Measurements from ENCODE around the gene PRPF8.

PRPF8 gene

DNA sequence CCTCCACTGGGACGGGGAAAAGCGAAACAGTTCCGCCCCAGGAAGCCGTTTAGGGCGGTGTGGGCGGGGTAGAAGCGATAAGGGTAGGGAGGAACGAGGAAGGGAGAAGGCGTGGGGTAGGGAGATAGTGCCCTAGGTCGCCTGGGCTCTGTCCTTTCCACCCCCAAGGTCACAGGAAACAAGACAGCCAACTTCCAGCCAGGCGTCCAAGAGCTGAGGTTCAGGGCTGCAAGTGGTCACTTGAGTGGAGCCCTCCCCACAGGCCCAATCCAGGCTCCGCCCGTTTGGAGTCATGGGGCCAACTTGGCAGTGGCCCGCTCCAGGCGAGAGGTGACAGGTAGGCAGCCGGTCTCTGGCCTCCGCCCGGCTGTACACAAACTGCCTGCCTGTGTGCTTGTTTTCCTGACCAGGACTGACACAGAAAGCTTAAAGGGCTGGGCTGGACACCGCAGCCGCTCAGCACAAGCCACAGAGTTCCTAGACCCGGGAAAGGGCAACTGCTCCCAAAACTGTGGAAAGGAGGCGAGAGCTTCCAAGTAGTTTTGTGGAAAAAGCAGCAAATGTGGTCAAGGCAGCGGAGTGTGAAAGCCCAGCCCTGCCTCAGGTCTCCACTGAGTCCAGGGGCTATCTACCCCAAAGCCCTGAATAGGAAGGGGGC, 34.7 kb downstream of the PRPF8 start, which contains the start of gene RILP:
Gene RILP (minus strand): TSS at position 23 of the 658 bp plus-strand sequence. CDS start 62 bp downstream, outside the sequence.
- peak within 1 kb of the TSS; percentile 78 for H3K27ac ChIP-seq (ENCODE audit: low read depth, low read length, severe bottlenecking)
- H3K36me3 ChIP-seq (ENCODE audit: control insufficient read depth, insufficient read depth, low read length), result peaks cover 48% of the 10 kb centered on the region
- no peaks in the 10 kb centered on the region for H3K9me3 ChIP-seq (ENCODE audit: control insufficient read depth, low read length)
- H3K4me1 ChIP-seq (ENCODE audit: control insufficient read depth, insufficient read depth, low read length, poor library complexity, severe bottlenecking), result peaks cover 49% of the 10 kb centered on the region
- H3K4me3 ChIP-seq (ENCODE audit: extremely low read depth, insufficient read depth, low read length, poor library complexity, severe bottlenecking), result peak within 1 kb of the TSS; percentile 50
- 54 to 78% methylated on average over 12 to 17 of the region's 23 CpGs for WGBS, 2 experiments (ENCODE audit: insufficient coverage in 2 of 2)

GRCh38 chr17:1648963-1649843, 35.5 kb downstream of the PRPF8 start:
- H3K4me3 ChIP-seq (ENCODE audit: extremely low read depth, insufficient read depth, low read length, poor library complexity, severe bottlenecking), result peak overlapping the region; percentile 50
- 1% methylated on average over 46 to 74 of the region's 100 CpGs for WGBS, 2 experiments (ENCODE audit: insufficient coverage in 2 of 2)
- peaks cover 41% of the 10 kb centered on the region for H3K36me3 ChIP-seq (ENCODE audit: control insufficient read depth, insufficient read depth, low read length)

DNA sequence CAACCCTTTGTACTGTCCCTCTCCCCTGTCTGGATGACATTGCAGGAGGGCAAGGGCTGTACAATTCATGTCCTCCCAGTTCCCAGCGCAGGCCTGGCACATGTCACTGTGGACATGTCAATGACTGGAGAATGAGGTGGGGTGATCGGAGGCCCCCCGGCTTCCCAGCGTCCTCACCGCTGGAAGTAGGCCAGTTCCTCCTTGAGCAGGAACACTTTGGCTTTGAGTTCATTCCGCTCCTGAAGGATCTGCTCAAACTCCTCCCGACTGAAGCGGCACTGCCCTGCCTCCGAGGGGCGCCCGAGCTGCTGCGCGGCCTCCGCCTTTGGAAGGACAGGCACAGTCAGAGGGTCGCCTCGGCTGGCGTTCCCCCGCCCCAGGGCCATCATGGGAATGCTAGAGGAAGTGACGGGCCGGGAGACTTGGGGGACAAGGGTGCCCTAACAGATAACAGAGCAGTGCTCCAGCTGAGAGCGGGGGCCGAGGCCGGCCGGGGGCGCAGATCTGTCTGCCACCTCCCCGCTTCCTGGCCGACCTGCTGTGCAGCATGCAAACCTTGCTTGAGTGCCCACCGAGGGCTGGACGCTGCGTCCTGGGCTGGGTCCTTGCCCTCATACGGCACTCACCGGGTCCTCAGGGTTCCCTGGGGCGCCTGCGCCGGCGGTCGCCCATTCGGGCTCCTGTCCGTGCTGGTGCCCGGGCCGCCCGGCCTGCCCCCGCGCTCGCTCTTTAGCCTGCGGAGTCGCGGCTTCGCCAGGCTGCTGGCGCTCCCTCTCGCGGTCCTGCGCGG, 36.3 kb downstream of the PRPF8 start:
- Histone ChIP-seq H3K4me3 (ENCODE audit: extremely low read depth, insufficient read depth, low read length, poor library complexity, severe bottlenecking) (peak overlapping the region; percentile 33), H3K4me1 (ENCODE audit: control insufficient read depth, insufficient read depth, low read length, poor library complexity, severe bottlenecking) (peaks cover 62% of the 10 kb centered on the region), H3K27ac (ENCODE audit: low read depth, low read length, severe bottlenecking) (peak overlapping the region; percentile 62), H3K9me3 (ENCODE audit: control insufficient read depth, low read length) (no peaks in the 10 kb centered on the region), H3K36me3 (ENCODE audit: control insufficient read depth, insufficient read depth, low read length) (peaks cover 32% of the 10 kb centered on the region)
- 22 to 28% methylated on average over 50 to 52 of the region's 54 CpGs for WGBS, 2 experiments (ENCODE audit: insufficient coverage in 2 of 2)

More at GRCh38 chr17:1648963-1649843, 35.5 kb downstream of the PRPF8 start:
- Histone ChIP-seq H3K27ac (ENCODE audit: low read depth, low read length, severe bottlenecking) (peak overlapping the region; percentile 78), H3K9me3 (ENCODE audit: control insufficient read depth, low read length) (no peaks in the 10 kb centered on the region), H3K4me1 (ENCODE audit: control insufficient read depth, insufficient read depth, low read length, poor library complexity, severe bottlenecking) (peaks cover 57% of the 10 kb centered on the region)

DNA sequence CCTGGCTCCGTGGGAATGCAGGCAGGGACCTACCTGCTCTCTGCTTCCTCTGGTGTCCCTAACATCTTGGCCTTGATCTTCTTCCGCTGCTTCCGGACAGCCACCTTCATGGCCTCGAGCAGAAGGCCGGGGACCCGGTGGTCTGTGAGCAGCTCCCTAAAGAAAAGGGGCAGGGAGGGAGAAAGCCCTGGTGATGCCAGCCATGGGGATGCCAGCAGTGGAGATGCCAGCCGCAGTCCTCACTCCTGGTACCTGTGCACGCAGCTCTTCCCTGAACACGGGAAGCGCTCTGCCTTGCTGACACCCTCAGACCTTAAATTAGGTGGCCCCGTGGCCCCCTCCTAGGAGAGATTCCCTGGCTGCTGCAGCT, 36.9 kb downstream of the PRPF8 start:
- H3K4me1 ChIP-seq (ENCODE audit: control insufficient read depth, insufficient read depth, low read length, poor library complexity, severe bottlenecking), result peaks cover 62% of the 10 kb centered on the region
- H3K4me3 ChIP-seq (ENCODE audit: extremely low read depth, insufficient read depth, low read length, poor library complexity, severe bottlenecking), result no peak overlapping the region
- WGBS, 2 experiments (ENCODE audit: insufficient coverage in 2 of 2), result 90 to 91% methylated on average over 11 of the region's 11 CpGs
- peaks cover 26% of the 10 kb centered on the region for H3K36me3 ChIP-seq (ENCODE audit: control insufficient read depth, insufficient read depth, low read length)
- no peaks in the 10 kb centered on the region for H3K9me3 ChIP-seq (ENCODE audit: control insufficient read depth, low read length)
- H3K27ac ChIP-seq (ENCODE audit: low read depth, low read length, severe bottlenecking), result peak overlapping the region; percentile 62

GRCh38 chr17:1646199-1646875, 38.3 kb downstream of the PRPF8 start:
- Histone ChIP-seq H3K4me3 (ENCODE audit: extremely low read depth, insufficient read depth, low read length, poor library complexity, severe bottlenecking) (no peak overlapping the region), H3K4me1 (ENCODE audit: control insufficient read depth, insufficient read depth, low read length, poor library complexity, severe bottlenecking) (peaks cover 57% of the 10 kb centered on the region), H3K36me3 (ENCODE audit: control insufficient read depth, insufficient read depth, low read length) (peaks cover 12% of the 10 kb centered on the region), H3K9me3 (ENCODE audit: control insufficient read depth, low read length) (no peaks in the 10 kb centered on the region), H3K27ac (ENCODE audit: low read depth, low read length, severe bottlenecking) (no peak overlapping the region)
- 86 to 87% methylated on average over 8 to 9 of the region's 13 CpGs for WGBS, 2 experiments (ENCODE audit: insufficient coverage in 2 of 2)

DNA sequence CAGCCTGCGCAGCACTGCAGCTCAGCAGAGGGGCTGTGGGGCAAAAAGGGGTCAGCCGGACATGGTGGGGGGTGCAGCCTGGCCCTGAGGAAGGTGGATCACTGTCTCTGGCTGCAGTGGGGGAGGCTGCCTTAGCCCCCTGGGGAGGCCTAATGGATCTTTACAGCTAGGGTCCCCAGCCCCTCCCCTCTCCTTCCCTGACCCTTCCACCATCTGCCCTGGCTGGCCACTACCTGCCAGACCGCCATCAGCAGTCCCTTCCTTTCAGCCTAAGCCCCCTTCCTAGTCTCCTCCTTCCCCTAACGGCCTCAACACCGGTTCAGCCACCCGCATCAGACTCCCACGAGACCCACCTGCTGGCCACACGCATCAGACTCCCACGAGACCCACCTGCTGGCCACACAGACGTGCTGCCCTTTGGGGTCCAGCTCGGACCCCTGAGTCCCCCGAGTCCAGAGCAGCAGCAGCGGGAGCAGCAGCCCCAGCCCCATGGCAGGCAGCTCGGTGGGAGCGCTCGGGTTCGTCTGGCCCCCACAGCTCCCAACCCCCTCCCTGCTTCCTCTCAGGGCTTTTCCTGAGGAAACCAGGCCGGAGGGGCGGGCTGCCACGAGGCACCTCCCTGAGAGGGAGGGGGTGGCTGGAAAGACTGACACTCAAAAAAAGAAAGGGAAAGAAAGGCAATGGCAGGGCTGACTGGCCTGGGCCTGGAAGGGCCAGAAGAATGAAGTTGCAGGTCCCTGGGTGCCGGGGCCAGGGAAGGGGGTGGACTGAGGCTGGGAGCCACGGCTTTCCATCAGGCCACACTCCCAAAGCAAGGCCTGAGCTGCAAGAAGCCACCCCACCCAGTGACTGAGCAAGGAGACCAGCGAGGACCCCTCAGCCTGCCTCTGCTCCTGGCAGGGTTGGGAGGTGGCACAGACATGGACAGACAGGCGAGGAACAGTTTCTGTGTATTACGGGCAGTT, 39.2 kb downstream of the PRPF8 start, which contains the start of gene SCARF1:
Gene SCARF1 (minus strand): TSS at position 526 of the 965 bp plus-strand sequence. CDS start 35 bp downstream, at position 491.
- no peak within 1 kb of the TSS for H3K27ac ChIP-seq (ENCODE audit: low read depth, low read length, severe bottlenecking)
- H3K4me3 ChIP-seq (ENCODE audit: extremely low read depth, insufficient read depth, low read length, poor library complexity, severe bottlenecking), result peak within 1 kb of the TSS; percentile 28
- H3K36me3 ChIP-seq (ENCODE audit: control insufficient read depth, insufficient read depth, low read length), result peaks cover 4% of the 10 kb centered on the region
- no peaks in the 10 kb centered on the region for H3K9me3 ChIP-seq (ENCODE audit: control insufficient read depth, low read length)
- H3K4me1 ChIP-seq (ENCODE audit: control insufficient read depth, insufficient read depth, low read length, poor library complexity, severe bottlenecking), result peaks cover 54% of the 10 kb centered on the region
- WGBS, 2 experiments (ENCODE audit: insufficient coverage in 2 of 2), result 72 to 77% methylated on average over 17 of the region's 25 CpGs

GRCh38 chr17:1644493-1645206, 40.0 kb downstream of the PRPF8 start:
- Histone ChIP-seq H3K4me3 (ENCODE audit: extremely low read depth, insufficient read depth, low read length, poor library complexity, severe bottlenecking) (peak overlapping the region; percentile 28), H3K27ac (ENCODE audit: low read depth, low read length, severe bottlenecking) (no peak overlapping the region), H3K9me3 (ENCODE audit: control insufficient read depth, low read length) (no peaks in the 10 kb centered on the region), H3K4me1 (ENCODE audit: control insufficient read depth, insufficient read depth, low read length, poor library complexity, severe bottlenecking) (peaks cover 52% of the 10 kb centered on the region), H3K36me3 (ENCODE audit: control insufficient read depth, insufficient read depth, low read length) (no peaks in the 10 kb centered on the region)
- 78 to 81% methylated on average over 12 to 13 of the region's 15 CpGs for WGBS, 2 experiments (ENCODE audit: insufficient coverage in 2 of 2)

DNA sequence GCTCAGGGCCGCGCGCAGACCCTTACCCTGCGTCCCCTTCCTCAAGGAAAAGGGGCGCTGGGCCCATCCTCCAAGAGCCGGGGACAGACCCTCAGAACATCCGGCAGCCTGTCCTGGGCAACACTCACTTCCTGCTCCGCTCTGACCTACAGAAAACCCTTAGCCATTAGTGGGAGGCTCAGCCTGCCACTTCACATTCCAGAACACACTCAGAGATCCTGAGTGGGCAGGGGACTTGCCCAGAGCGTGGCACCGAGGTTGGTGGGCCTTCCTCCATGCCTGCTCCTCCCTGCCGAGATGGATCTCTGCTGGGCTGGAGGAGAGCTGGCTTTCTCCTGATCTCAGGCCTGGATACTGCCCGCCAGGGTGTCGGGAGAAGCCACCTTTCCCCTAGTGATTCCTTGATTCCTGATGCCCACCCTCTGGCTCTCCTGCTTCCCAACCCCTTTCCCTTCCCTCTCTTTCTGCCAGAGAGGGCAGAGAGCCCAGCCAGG, 40.6 kb downstream of the PRPF8 start:
- Histone ChIP-seq H3K27ac (ENCODE audit: low read depth, low read length, severe bottlenecking) (no peak overlapping the region), H3K4me3 (ENCODE audit: extremely low read depth, insufficient read depth, low read length, poor library complexity, severe bottlenecking) (peak overlapping the region; percentile 28), H3K4me1 (ENCODE audit: control insufficient read depth, insufficient read depth, low read length, poor library complexity, severe bottlenecking) (peaks cover 58% of the 10 kb centered on the region), H3K9me3 (ENCODE audit: control insufficient read depth, low read length) (no peaks in the 10 kb centered on the region), H3K36me3 (ENCODE audit: control insufficient read depth, insufficient read depth, low read length) (no peaks in the 10 kb centered on the region)
- 58 to 76% methylated on average over 7 to 11 of the region's 13 CpGs for WGBS, 2 experiments (ENCODE audit: insufficient coverage in 2 of 2)
